NCI-H1417 treated with DMSO at 0.1 percent for 48 hours (cell line): ENCODE data around the gene GCGR.
"Not testable (repeated sequence)": the region's sequence is repeated elsewhere in the genome, so short reads cannot be mapped to it uniquely, and the experiment has no call there.

Experiments
- DNase-seq: peaks from one replicate; lab custom pipeline; 2025; lab: John Stamatoyannopoulos, UW

Gene GCGR

GRCh38 chr17:81832608-81833159 is 28.7 kb downstream of the GCGR start:
- DNase-seq = no peak

- peak; percentile 25 for DNase-seq
Measured at GRCh38 chr17:81833160-81833920, 29.4 kb downstream of the GCGR start, which contains the start of gene MCRIP1. MCRIP1 (minus strand) TSS chr17:81833291; CDS start chr17:81824506, 8,785 bp downstream.

- DNase-seq = no peak
Measured at GRCh38 chr17:81833921-81834830, 30.2 kb downstream of the GCGR start.

- DNase-seq = no peak
Measured at GRCh38 chr17:81834831-81835267, 30.9 kb downstream of the GCGR start, which contains the start of gene PPP1R27. PPP1R27 (minus strand) TSS chr17:81835050; CDS start chr17:81834953, 97 bp downstream.

GRCh38 chr17:81837641-81838040 is 33.7 kb downstream of the GCGR start:
- no peak for DNase-seq

GRCh38 chr17:81838753-81839255 is 34.9 kb downstream of the GCGR start:
- DNase-seq = no peak

- DNase-seq = no peak
Measured at GRCh38 chr17:81839301-81839700, 35.4 kb downstream of the GCGR start.

GRCh38 chr17:81840059-81840458 is 36.1 kb downstream of the GCGR start:
- not testable (repeated sequence) for DNase-seq

- DNase-seq = no peak
Measured at GRCh38 chr17:81840826-81841778, 37.2 kb downstream of the GCGR start.

- DNase-seq = no peak
Measured at GRCh38 chr17:81841866-81842265, 37.9 kb downstream of the GCGR start.

GRCh38 chr17:81842378-81842724 is 38.4 kb downstream of the GCGR start:
- DNase-seq = no peak

- no peak for DNase-seq
Measured at GRCh38 chr17:81842725-81843504, 39.0 kb downstream of the GCGR start.

GRCh38 chr17:81843713-81844326 is 39.9 kb downstream of the GCGR start:
- no peak for DNase-seq

GRCh38 chr17:81844327-81844851 is 40.4 kb downstream of the GCGR start:
- no peak for DNase-seq

- no peak for DNase-seq
Measured at GRCh38 chr17:81844887-81845286, 40.9 kb downstream of the GCGR start.

- DNase-seq = no peak
Measured at GRCh38 chr17:81845361-81845760, 41.4 kb downstream of the GCGR start.

GRCh38 chr17:81845881-81846742 is 42.2 kb downstream of the GCGR start:
- no peak for DNase-seq
